ENCODE results near the gene ARHGAP11A.
"Not testable (repeated sequence)": the region's sequence is repeated elsewhere in the genome, so short reads cannot be mapped to it uniquely, and the experiment has no call there.

The ARHGAP11A gene

DNA sequence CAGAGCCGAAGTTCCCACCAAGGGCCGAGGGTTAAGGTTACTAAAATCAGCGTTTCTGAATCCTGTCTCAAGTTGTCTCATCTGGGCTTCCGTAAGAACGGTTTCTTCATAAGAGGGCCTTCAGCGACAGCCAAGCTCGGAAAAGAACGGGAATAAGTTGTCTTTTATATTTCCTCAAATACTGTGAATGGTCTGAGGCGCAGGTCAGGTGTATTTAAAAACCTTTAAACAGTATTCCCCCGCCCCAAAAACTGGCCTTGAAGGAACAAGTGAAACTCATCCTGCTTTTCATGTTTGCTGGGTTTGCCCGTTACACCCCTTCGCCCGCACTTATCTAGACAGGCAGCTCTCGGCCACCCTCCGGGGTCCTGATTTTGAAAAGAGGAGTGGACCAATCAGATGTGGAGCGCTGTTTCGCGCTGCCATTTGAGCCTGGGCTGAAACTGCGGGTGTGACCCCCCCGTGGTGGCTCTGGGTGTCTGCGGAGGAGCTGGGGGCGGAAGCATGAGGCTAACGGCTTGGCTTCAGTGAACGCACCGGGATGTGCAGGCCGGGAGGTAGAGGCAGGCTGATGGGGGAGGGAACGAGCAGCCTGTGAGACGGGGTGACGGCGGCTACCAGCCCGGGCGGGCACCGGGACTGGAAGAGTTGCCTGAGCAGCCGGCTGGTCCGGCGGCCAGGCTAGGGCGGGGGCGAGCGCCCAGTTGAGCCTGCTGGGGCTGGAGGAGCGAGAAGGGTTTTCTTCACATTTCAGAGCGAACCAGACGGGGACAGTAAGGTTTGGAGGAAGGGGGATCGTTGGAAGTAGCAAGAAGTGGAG, at the start of gene ARHGAP11A:
ARHGAP11A (plus strand) TSS at position 454 of the 820 bp plus-strand sequence. CDS start 708 bp downstream, outside the sequence.
- Histone ChIP-seq H3K4me3 (peak within 1 kb of the TSS; percentile 52 to 60 (median 55)), H3K27ac (peak within 1 kb of the TSS in 18 of 21 experiments; percentile 45 to 91 (median 80))

- not testable (repeated sequence) for H3K4me3 ChIP-seq, H3K27ac ChIP-seq
These were observed 46.3 kb upstream of the ARHGAP11A start for GRCh38 chr15:32568988-32569387.

- not testable (repeated sequence) for H3K27ac ChIP-seq, H3K4me3 ChIP-seq
These were observed 36.8 kb upstream of the ARHGAP11A start for GRCh38 chr15:32578482-32578881.

DNA sequence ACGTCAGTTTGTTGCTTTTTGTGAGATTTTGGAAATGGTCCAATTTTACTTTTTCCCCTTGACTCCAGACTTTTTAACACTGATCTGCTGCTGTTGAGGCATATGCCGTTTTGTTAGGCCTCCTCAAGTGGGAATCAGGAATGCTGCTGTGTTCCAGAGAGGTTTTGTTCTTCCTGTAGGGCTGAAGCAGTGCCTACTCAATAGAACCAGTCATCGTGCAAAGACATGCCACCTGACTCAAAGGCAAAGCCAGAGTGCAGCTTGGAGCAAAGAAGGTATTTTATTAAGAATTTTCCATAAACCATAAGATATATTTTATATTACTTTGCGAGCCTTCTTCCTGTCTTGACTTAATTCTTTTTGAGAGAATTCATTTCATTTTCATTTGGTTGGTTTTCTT, 29.5 kb upstream of the ARHGAP11A start:
- H3K27ac ChIP-seq, H3K4me3 ChIP-seq: not testable (repeated sequence)

GRCh38 chr15:32593151-32593550, 22.2 kb upstream of the ARHGAP11A start, which contains the start of gene GOLGA8N:
TSS of gene GOLGA8N (plus strand) at chr15:32593456.
- H3K4me3 ChIP-seq, result not testable (repeated sequence)

GRCh38 chr15:32609518-32609917, 5.8 kb upstream of the ARHGAP11A start:
- not testable (repeated sequence) for H3K27ac ChIP-seq, H3K4me3 ChIP-seq

More at GRCh38 chr15:32593151-32593550, 22.2 kb upstream of the ARHGAP11A start, which contains the start of gene GOLGA8N:
- H3K27ac ChIP-seq, result not testable (repeated sequence)

GRCh38 chr15:32610719-32611118, 4.6 kb upstream of the ARHGAP11A start:
- H3K27ac ChIP-seq, H3K4me3 ChIP-seq: not testable (repeated sequence)

- Histone ChIP-seq H3K4me3 (peak overlapping the region; percentile 25 to 60 (median 55)), H3K27ac (peak overlapping the region in 17 of 21 experiments; percentile 65 to 90 (median 79))
These were observed 623 bp upstream of the ARHGAP11A start for GRCh38 chr15:32614712-32615050.

GRCh38 chr15:32615871-32616426, 645 bp downstream of the ARHGAP11A start:
- Histone ChIP-seq H3K27ac (peak overlapping the region in 12 of 21 experiments; percentile 5 to 88 (median 54)), H3K4me3 (peak overlapping the region; percentile 52 to 60 (median 55))

GRCh38 chr15:32636410-32636809, 21.1 kb downstream of the ARHGAP11A start:
- no peak overlapping the region for H3K27ac ChIP-seq
- no peak overlapping the region for H3K4me3 ChIP-seq

GRCh38 chr15:32636908-32637567, 21.7 kb downstream of the ARHGAP11A start:
- Histone ChIP-seq H3K27ac (no peak overlapping the region), H3K4me3 (no peak overlapping the region)

GRCh38 chr15:32637704-32638103, 22.4 kb downstream of the ARHGAP11A start:
- Histone ChIP-seq H3K4me3 (no peak overlapping the region), H3K27ac (no peak overlapping the region)

DNA sequence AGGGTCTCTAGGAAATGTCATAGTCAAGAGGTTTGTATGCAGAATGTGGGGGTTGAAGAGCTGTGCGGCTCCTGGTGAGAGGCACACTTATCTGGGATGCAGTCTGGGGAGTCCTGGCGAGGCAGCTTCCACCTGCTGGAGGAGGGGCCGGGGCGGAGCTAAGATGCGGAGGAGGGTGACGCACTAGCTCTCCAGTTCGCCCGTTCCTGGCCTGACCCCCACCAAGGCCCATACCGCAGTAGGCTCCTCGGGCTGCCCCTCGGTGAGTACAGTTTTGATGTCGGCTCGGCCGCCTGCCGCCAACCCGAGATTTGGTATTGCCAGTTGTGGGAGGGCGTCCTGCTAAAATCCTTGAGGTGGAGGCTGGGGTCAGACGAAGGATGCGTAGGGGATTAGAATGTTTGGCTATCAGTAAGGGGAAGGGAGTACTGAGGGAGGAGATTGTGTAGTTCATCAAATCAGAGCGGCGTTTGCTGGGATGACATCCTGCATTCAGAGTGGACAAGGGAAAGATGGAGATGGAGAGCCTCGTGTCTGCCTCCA, 26.3 kb downstream of the ARHGAP11A start, which contains the start of gene SCG5:
SCG5 (plus strand) TSS at position 194 of the 543 bp plus-strand sequence. CDS start 1,883 bp downstream, outside the sequence.
- peak within 1 kb of the TSS in 2 of 7 experiments; percentile 4 to 21 for H3K4me3 ChIP-seq
- no peak within 1 kb of the TSS for H3K27ac ChIP-seq

GRCh38 chr15:32642667-32643435, 27.5 kb downstream of the ARHGAP11A start:
- no peak overlapping the region for H3K4me3 ChIP-seq
- H3K27ac ChIP-seq, result no peak overlapping the region

- Histone ChIP-seq H3K27ac (no peak overlapping the region), H3K4me3 (no peak overlapping the region)
These were observed 28.7 kb downstream of the ARHGAP11A start for GRCh38 chr15:32643907-32644445.

DNA sequence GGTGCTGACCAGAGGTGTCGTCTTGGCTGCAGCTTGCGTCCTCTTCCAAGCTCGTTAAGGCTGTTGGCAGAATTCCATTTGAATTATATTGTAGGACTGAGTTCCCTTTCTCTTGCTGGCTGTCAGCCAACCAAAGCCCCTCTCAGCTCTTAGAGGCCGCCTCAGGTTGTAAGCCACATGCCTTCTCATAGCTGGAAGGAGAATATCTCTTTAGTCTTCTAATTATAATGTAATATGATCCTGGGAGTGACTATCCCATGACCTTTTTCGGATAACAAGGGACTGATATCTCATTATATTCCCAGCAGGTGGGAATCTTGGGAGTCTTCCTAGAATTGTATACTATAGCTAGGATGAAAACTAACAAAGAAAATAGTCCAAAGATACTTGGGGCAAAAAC, 31.0 kb downstream of the ARHGAP11A start:
- Histone ChIP-seq H3K27ac (no peak overlapping the region), H3K4me3 (no peak overlapping the region)

DNA sequence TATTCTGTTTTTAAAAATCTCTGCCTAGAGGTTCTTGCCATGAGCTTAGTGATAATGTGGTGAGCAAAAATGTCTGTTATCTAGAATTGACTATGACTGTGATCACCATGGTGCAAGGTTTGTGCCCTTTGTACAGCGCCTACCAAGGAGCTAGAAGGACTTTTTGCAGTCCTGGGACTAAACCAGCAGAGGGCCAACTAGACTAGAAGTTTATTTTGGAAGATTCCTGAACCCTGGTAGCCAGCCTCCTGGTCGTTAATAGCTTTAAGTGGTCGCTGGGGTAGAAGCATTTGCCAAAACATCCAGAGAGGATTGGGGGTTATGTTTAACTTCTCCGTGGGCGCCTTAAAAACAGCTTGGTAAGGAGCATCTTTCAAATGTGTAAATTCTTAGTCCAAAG, 34.0 kb downstream of the ARHGAP11A start:
- Histone ChIP-seq H3K4me3 (no peak overlapping the region), H3K27ac (no peak overlapping the region)

GRCh38 chr15:32651229-32651837, 36.0 kb downstream of the ARHGAP11A start:
- Histone ChIP-seq H3K4me3 (no peak overlapping the region), H3K27ac (no peak overlapping the region)

- Histone ChIP-seq H3K4me3 (no peak overlapping the region), H3K27ac (no peak overlapping the region)
These were observed 36.9 kb downstream of the ARHGAP11A start for GRCh38 chr15:32652178-32652577.
